ENCODE results near the gene NPIPB2.
"Not testable (repeated sequence)": the region's sequence is repeated elsewhere in the genome, so short reads cannot be mapped to it uniquely, and the experiment has no call there.

Gene NPIPB2

DNA sequence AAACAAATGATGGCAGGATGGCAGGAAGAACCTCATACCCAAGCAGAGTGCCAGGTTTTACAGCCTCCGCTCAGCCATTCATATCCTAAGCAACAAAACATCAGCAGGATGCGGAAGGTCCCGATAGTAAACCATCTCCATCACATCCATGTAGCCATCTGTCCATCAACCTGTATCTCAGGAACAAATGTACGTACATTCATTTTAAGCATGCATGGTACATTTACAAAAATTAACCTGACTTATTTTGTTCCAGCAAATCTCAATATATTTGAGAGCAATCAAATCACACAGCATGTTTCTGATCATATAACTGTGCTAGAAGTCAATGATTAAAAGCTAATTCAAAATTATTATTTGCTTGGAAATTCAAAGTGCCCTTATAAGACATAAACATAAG, at the start of gene NPIPB2:
Gene NPIPB2 (minus strand): TSS at position 101 of the 400 bp plus-strand sequence. CDS start 0 bp downstream, at position 101.
- FAIRE-seq, result not testable (repeated sequence)

DNA sequence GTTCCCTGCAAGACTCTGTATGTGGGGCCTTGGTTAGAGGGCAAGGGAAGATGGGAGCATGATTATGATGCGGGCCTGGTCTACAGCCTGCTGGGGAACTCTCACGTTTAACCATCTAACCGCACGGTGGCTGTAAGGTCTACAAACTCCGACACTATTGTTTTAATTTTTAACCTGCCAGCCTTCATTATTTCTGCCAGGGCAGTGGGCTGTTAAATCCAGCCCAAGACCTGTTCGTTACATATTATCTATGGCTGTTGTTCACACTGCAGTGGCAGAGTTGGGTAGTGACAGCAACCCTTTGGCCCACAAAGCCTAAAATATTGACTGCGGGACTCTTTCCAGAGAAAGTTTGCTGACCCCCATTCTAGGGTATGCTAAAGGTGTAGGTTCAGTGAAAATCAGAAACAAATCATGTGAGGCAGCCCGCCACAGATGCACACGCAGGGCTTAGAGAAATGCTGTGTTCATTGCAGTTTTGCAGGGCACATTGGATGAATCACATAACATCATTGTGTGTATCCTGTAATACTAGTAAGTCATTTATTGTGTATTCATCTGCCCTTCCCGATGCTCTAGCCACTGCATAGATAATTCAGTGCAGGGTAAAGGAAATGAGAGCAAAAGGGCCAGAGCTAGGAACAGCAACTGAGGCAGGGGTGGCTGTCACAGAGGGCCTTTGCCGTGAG, 49.0 kb upstream of the NPIPB2 start:
- FAIRE-seq, result no peak

DNA sequence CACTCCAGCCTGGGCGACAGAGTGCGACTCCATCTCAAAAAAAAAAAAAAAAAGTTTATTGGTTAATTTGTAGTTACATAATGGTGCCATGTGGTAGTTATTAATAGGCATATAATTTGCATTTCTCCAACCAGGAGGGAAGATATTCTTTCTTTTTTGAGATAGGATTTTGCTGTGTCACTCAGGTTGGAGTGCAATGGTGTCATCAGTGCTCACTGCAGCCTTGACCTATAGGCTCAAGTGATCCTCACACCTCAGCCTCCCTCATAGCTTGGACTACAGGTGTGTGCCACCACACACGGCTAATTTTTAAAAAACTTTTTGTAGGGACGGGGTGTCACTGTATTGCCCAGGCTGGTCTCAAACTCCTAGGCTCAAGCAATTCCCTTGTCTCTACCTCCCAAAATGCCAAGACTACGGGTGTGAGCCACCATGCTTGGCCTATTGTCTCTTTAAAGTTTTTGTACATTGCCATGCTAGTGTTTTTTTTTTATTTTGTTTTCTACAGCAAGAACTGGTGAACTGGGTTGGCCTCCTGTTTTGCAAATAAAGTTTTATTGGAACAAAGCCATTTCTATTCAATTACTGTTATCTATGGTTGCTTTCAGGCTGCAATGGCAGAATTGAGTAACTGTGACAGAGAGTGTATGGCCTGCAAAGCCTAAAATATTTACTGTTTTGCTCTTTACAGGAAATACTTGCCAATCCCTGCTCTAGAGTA, 46.6 kb upstream of the NPIPB2 start:
- FAIRE-seq, result no peak

DNA sequence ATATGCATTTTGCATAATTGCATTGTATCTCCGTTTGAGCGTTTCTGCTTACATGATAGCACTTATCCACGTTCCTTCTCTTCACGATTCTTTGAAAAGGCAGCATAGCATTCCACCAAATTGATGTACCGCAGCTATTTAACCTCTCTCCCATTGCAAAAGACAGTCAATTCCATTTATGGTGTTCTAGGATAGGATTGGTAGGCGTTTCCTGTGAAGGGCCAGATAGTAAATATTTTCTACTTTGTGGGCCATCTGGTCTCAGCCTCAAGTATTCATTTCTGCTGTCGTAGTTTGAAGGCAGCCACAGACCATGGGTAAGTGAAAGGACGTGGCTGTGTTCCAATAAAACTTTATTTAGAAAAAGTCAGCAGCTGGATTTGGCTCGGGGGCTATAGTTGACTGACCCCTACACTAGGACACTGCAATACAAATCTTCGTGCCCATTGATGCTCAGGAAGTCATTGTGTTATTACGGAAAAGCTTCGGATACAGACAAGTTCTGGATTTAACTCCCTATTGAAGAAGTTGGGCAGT, 44.7 kb upstream of the NPIPB2 start:
- no peak for FAIRE-seq

DNA sequence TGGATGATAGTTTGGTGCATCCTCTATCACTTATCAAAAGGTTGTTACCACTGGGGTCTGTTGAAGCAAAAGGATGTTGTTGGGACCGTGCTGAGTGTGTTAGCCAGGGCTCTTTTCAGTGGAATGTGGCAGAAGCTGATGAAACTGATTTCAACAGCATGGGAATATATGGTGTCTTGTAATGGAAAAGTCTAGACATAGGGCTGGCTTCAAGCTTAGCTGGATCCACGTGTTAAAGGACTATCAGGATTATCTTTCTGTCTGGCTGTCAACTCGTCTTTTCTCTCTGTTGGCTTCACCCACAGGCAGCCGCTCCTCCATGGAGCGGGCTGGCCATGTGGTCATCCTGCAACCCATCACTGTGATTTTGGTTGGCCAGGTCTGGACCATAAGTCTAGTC, 43.4 kb upstream of the NPIPB2 start:
- no peak for FAIRE-seq

DNA sequence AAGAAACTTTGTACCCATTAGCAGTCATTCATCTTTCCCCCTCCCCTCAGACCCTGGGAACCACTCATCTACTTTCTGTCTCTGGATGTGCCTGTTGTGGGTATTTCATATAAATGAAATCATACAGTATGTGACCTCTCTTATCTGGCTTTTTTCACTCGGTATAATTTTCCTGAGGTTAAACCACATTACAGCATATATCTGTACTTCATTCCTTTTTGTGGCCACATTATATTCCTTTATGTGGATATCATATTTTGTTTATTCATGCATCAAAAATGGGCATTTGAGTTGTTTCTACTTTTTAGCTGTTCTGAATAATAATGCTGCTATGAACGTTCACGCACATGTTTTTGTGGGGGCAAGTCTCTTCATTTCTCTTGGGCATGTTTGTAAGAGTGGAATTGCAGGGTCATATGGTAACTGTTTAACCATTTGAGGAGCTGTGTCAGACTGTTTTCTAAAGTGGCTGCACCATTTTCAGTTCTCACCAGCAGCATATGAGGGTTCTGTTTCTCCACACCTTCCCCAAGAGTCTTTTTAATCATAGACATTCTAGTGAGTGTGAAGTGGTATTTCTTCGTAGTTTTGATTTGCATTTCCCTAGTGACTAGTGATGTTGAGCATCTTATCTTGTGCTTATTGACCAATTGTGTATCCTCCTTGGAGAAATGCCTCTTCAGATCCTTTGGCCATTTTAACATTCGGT, 38.4 kb upstream of the NPIPB2 start:
- no peak for FAIRE-seq

DNA sequence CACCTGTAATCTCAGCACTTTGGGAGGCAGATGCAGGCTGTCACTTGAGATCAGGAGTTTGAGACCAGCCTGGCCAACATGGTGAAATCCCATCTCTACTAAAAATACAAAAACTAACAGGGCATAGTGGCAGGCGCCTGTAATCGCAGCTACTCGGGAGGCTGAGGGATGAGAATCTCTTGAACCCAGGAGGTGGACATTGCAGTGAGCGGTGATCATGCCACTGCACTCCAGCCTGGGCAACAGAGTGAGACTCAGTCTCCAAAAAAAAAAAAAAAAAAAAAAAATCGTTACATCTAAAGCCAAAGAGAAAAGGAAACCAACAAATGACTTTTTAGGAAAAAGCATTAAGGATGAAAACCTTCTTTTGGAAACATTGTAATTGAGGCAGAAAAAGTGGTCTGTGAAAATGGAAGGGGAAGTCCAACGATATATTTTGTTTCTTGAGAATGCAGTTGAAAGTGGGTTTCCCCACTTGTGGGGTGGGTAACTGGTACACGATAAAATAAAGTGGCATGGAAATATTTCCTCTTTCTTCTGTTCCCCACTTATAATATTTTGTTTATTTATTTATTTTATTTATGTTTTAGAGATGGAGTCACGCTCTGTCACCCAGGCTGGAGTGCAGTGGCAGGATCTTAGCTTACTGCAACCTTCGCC, 37.3 kb upstream of the NPIPB2 start:
- FAIRE-seq, result no peak

DNA sequence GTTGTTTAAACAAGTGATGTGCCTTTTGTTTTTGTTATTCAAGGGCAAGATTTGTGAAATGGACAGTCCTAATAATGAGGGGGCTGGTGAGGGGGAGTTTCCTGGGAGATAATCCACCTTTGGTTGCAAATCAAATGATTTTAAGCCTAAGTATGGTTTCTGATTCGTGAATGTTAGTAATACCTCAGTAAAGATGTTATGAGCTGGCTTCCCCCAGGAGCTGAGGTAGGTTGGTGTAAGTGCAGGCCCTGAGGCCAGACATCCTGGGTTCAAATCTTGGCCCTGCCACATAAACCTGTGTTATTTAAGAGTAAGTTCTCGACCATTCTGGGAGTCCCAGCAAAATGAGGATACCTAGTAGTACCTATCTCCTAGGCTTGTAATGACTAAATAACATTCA, 36.2 kb upstream of the NPIPB2 start:
- FAIRE-seq, result no peak

DNA sequence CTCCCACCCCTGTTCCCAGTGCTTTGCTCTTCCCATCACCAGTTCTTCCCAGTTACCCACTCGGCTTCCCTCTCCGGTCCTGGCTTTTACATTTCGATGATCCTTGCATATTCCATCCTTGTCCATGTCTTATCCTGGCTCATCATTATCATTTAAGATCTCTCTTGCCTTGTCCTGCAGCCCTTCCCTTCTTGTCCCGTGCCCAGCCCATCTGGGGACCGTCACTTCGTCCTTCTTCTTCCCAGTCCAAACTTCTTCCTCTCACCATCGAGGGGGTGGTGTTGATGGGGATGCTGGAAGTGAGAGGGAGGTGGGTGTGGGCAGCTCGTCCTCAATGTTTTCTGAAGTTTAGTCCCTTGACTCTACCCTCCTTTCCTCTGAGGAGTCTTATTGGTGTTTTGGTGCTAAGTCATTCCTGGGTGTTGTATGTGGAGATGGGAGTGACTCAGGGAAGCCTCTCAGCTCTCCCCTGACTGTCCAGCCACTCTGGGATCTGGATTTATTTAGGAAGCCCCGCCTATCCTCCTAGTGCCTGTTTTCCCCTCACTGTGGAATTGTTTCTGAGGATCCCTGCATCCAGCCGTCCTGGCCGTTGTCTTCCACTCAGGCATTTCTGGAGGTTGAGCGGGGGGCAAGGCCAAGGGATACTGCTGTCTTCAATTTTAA, 35.7 kb upstream of the NPIPB2 start:
- FAIRE-seq, result no peak

DNA sequence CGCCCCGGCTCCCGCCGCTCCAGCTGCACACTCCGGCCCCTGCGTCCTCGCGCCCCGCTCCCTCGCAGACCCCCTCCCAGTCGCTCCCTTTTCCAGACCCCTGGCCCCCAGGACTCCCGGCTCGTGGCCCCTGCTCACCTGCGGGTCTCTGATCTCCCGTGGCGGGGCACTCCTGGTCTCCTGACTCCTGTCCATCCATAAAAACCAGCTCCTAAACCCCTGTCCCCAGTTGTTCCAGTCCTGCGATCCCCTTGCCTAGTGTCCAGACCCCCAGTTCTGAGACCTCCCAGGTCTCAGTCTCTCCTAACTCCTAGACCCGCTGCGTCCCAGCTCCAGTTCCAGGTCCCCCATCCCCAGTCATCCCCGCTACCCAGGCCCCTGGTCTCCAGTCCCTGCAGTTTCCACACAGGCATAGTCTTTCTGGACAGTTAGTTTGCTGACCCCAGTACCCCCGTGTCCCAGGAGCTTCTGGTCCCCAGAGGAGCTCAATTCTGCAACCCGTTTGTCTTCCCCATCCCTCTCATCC, 35.1 kb upstream of the NPIPB2 start:
- FAIRE-seq, result no peak

DNA sequence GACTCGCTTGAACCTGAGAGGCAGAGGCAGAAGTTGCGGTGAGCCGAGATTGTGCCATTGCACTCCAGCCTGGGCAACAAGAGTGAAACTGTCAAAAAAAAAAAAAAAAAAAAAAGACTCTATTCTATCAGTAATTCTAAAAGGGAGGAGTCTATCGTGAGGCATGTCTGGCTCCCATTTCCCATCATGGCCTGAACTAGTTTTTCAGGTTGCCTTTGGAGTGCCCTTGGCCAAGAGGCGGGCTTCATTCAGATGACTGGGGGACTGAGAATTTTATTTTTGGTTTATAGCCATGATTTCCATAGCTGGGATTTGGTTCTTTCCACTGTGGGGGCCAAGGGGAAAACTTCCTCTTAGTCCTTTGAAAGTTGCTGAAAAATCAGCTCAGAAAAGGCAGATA, 31.2 kb upstream of the NPIPB2 start:
- FAIRE-seq, result no peak

DNA sequence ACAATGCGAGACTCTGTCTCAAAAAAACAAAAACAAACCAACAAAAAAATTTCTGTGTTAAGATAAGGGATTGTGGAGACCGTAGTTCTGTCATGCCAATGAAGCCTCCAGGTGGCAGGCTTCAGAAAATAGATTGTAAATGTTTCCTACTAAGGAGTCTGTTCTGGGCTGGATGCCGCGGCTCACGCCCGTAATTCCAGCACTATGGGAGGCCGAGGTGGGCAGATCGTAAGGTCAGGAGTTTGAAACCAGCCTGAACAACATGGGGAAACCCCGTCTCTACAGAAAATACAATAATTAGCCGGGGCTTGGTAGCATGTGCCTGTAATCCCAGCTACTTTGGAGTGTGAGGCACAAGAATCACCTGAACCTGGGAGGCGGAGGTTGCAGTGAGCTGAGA, 30.3 kb upstream of the NPIPB2 start:
- FAIRE-seq, result no peak

DNA sequence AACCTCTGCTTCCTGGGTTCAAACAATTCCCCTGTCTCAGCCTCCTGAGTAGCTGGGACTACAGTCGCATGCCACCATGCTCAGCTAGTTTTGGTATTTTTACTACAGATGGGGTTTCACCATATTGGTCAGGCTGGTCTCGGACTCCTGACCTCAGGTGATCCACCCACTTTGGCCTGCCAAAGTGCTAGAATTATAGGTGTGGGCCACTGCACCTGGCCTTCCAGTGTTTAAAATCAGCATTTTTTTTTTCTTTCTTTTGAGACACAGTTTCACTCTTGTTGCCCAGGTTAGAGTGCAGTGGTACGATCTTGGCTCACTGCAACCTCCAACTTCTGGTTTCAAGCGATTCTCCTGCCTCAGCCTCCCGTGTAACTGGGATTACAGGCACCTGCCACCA, 28.4 kb upstream of the NPIPB2 start:
- FAIRE-seq, result not testable (repeated sequence)

DNA sequence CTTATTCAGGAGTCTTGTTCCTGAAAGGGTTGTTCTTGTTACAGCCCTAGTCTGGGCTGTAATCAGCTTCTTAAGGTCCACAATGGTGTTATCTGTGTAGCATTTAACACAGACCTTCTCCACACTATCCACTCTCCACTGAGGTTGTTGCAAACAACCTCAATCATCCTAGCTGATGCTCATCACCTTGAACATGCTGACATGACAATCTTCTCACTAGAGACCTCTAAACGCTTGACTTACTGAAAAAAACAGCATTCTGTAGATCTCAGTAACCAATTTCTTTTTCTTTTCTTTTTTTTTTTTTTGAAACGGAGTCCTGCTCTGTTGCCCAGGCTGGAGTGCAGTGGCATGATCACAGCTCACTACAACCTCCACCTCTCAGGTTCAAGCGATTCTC, 26.7 kb upstream of the NPIPB2 start:
- no peak for FAIRE-seq

DNA sequence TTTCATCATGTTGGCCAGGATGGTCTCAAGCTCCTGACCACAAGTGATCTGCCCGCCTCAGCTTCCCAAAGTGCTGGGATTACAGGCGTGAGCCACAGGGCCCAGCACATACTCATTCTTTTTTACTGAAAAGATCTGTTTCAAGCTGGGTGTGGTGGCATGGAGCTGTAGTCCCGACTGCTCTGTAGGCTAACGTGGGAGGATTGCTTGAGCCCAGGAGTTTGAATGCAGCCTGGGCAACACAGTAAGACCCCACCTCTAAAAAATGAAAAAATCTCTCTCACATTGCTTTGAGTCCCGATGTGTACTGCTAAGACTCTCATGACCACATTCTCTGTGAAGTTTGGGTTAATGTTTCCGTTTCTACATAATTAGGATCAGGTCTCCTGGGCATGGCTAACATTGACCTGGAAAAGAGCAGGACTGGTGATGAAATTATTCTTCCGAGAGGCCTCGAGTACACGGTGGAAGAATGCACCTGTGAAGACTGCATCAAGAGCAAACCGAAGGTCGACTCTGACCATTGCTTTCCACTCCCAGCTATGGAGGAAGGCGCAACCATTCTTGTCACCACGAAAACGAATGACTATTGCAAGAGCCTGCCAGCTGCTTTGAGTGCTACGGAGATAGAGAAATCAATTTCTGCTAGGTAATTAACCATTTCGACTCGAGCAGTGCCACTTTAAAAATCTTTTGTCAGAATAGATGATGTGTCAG, 25.5 kb upstream of the NPIPB2 start:
- FAIRE-seq, result no peak

DNA sequence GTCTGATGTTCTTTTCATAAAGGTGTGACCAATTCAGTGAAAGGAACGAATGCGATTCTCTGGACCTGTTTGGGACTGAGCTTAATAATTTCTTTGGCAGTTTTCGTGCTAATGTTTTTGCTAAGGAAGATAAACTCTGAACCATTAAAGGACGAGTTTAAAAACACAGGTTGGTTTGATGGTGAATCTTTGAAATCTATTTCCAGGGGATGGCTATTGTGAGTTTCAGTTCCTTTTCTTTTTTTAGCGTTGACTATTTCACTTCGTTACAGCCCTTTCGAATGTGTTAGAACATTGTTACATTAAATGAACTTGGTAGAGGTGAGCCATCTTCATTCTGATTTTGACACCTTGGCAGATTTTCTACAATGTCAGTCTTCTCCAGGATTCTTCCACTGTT, 24.3 kb upstream of the NPIPB2 start:
- no peak for FAIRE-seq

DNA sequence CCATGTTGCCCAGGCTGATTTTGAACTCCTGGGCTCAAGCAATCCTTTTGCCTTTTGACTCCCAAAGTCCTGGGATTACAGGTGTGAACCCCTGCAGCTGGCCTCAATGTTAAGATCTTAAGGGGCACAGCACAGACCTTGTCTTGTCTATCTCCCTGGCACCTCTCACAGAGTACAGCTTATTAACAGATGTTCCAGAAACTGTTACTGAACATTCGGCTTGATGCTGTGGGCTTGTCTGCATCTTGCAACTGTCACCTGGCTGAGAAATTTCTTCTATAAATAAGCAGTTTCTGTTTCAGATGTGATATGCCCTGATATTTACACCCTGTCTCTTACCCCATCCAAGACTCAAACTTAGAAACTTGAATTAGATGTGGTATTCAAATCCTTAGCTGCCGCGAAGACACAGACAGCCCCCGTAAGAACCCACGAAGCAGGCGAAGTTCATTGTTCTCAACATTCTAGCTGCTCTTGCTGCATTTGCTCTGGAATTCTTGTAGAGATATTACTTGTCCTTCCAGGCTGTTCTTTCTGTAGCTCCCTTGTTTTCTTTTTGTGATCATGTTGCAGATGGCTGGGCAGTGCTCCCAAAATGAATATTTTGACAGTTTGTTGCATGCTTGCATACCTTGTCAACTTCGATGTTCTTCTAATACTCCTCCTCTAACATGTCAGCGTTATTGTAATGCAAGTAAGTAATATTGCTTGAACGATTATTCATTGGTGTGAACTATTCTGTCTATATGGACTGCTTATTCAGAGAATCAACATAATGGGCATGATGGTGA, 23.1 kb upstream of the NPIPB2 start, which contains the start of gene TNFRSF17:
Gene TNFRSF17 (plus strand): TSS at position 450 of the 791 bp plus-strand sequence. CDS start 115 bp downstream, at position 565.
- no peak for FAIRE-seq

DNA sequence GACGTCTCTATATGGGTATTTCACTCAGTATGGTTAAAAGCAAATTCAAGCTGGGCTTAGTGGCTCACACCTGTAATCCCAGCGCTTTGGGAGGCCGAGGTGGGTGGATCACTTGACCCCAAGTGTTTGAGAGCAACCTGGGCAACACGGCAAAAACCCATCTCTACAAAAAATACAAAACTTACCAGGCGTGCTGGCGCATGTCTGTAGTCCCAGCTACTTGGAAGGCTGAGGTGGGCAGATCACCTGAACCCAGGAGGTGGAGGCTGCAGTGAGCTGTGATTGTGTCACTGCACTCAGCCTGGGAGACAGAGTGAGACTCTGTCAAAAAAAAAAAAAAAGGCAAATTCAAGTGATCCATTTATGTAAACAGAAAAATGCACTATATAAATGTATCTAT, 21.9 kb upstream of the NPIPB2 start:
- FAIRE-seq, result no peak

DNA sequence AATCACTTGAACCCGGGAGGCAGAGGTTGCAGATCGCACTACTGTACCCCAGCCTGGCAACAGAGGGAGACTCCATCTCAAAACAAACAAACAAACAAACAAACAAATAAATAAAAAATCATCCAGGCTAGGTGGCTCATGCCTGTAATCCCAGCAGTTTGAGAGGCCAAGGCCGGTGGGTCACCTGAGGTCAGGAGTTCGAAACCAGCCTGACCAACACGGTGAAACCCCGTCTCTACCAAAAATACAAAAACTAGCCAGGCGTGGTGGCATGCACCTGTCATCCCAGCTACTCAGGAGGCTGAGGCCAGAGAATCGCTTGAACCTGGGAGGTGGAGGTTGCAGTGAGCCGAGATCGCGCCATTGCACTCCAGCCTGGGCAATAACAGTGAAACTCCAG, 21.1 kb upstream of the NPIPB2 start:
- FAIRE-seq, result not testable (repeated sequence)

DNA sequence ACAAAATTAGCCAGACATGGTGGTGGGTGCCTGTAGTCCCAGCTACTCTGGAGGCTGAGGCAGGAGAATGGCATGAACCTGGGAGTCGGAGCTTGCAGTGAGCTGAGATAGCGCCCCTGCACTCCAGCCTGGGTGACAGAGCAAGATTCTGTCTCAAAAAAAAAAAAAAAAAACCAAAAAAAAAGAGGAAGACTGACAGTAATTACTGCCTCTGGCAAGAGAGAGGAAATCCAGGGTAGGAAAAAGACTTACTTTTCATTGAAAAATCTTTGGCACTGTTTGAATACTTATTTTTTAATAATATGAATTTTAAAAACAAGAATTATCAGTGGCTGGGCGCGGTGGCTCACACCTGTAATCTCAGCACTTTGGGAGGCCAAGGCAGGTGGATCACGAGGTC, 20.6 kb upstream of the NPIPB2 start:
- FAIRE-seq, result not testable (repeated sequence)
